KMS-11 (cell line): ENCODE measurements around the gene HOTAIR.

Source experiments
- H2AFZ ChIP-seq: fragments of 200-600 bp; sonication (generic); 2 replicates; pipeline ENCODE4 v1.6.1; 2016; ENCODE audit warnings: antibody characterized with exemption, mixed run types, low read depth
- H3K27ac ChIP-seq: fragments of 200-600 bp; sonication (generic); 2 replicates; pipeline ENCODE4 v1.6.1; 2016; ENCODE audit warnings: mild to moderate bottlenecking, mixed run types
- H3K27me3 ChIP-seq: fragments of 200-600 bp; sonication (generic); 2 replicates; pipeline ENCODE4 v1.6.1; 2017; ENCODE audit warnings: mild to moderate bottlenecking, low read depth, mixed run types, moderate library complexity; ENCODE audit not compliant: insufficient read depth
- H3K36me3 ChIP-seq: fragments of 200-600 bp; sonication (generic); 2 replicates; pipeline ENCODE4 v1.6.1; 2017; ENCODE audit warnings: mild to moderate bottlenecking, mixed run types; ENCODE audit not compliant: insufficient read depth
- H3K4me1 ChIP-seq: fragments of 200-600 bp; sonication (generic); 2 replicates; pipeline ENCODE4 v1.6.1; 2016; ENCODE audit warnings: mild to moderate bottlenecking, low read depth, mixed run types; ENCODE audit not compliant: poor library complexity, severe bottlenecking
- H3K4me2 ChIP-seq: fragments of 200-600 bp; sonication (generic); 2 replicates; pipeline ENCODE4 v1.7.0; 2016; ENCODE audit warnings: mild to moderate bottlenecking, mixed run types
- H3K4me3 ChIP-seq: fragments of 200-600 bp; sonication (generic); IDR thresholded peaks from 2 replicates; pipeline ENCODE4 v1.6.1; 2017; ENCODE audit warnings: low read depth, low read length, mixed read lengths; ENCODE audit not compliant: insufficient read depth
- H3K79me2 ChIP-seq: fragments of 200-600 bp; sonication (generic); 2 replicates; pipeline ENCODE4 v1.6.1; 2016; ENCODE audit warnings: low read depth, mixed run types; ENCODE audit not compliant: insufficient read depth
- H3K9ac ChIP-seq: fragments of 200-600 bp; sonication (generic); 2 replicates; pipeline ENCODE4 v1.6.1; 2016; ENCODE audit warnings: mild to moderate bottlenecking, mixed run types
- H4K20me1 ChIP-seq: fragments of 200-600 bp; sonication (generic); 2 replicates; pipeline ENCODE4 v1.6.1; 2016; ENCODE audit warnings: mild to moderate bottlenecking, mixed run types; ENCODE audit not compliant: insufficient read depth
- CTCF ChIP-seq: fragments of 200-600 bp; sonication (generic); conservative IDR thresholded peaks from 2 replicates; pipeline ENCODE4 v1.6.1; 2017; ENCODE audit warnings: low read depth, mild to moderate bottlenecking, antibody characterized with exemption, low read length, moderate library complexity, mixed read lengths

HOTAIR gene

DNA sequence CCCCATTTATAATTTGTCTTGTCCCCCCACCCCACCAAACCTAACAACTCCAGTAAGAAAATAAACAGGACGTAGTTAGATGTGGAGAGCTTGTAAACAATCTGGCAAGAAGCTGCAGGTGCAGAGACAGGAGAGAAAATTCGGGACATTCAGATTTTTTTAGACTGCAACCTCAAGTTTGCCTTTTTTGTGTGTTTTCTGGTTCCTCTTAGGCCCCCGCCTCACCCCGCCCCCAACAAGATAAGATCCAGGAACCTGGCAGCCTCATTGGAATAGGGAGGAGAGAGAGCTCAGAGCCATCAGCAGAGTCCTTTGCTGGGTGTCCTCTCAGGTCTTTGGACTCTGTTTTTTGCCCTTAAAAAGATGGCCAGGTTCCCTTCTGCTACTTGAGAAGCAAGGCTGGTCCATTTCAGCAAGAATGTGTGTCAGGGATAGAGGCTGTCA lies 13.1 kb upstream of the HOTAIR start:
- no peak overlapping the region for H2AFZ ChIP-seq
- peaks cover 98% of the 10 kb centered on the region for H3K27me3 ChIP-seq
- no peaks in the 10 kb centered on the region for H4K20me1 ChIP-seq
- no peaks in the 10 kb centered on the region for H3K79me2 ChIP-seq
- H3K4me2 ChIP-seq, result no peak overlapping the region
- H3K36me3 ChIP-seq, result no peaks in the 10 kb centered on the region
- H3K9ac ChIP-seq, result no peak overlapping the region
- H3K4me1 ChIP-seq, result peaks cover 32% of the 10 kb centered on the region
- TF ChIP-seq CTCF, result peak; percentile 20; the same call in 1 of the 2 replicates
- no peak overlapping the region for H3K4me3 ChIP-seq
- no peak overlapping the region for H3K27ac ChIP-seq

DNA sequence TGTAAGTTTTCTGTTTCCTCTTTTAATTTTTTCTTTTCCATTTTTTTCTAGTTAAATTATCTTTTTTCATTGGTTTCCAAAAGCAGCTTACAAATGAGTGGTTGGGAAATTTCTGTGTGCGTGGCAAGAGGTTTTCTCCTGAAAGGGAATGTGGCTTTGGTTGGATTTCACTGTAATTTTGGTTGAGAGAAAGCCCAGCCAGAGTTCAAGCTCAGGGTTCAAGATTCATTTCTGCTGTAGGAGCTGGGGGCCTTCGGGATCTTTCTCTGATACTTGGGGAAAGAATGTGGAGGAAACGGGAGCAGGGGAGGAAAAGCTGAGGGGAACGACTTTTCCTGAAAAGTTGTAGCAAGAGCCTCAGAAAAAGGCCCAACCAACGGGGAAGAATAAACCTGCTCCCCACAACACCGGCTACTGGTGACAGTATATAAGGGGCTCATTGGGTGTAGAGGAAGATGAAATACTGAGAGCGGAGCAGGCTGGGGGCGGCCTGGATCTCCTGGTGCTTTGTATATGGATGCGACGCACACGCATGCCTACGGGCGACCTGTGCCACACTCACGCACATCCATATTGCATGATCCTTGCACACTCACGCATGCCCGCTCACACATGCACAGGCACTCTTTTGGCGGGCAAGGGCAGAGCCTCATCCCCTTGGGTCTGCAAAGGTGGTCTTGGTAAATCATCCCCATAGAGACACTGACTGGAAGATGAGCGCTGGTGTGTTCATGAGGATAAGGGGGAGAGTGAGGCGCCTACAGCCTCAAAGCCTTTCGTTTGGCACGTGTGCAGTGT lies 12.1 kb upstream of the HOTAIR start:
- Histone ChIP-seq H3K4me3 (no peak overlapping the region), H3K36me3 (no peaks in the 10 kb centered on the region), H3K27ac (no peak overlapping the region), H4K20me1 (no peaks in the 10 kb centered on the region), H3K27me3 (peaks cover 98% of the 10 kb centered on the region), H3K79me2 (no peaks in the 10 kb centered on the region), H3K4me1 (peaks cover 23% of the 10 kb centered on the region), H3K4me2 (no peak overlapping the region), H2AFZ (no peak overlapping the region), H3K9ac (no peak overlapping the region)
- no peak for TF ChIP-seq CTCF

GRCh38 chr12:53985994-53986685 lies 11.4 kb upstream of the HOTAIR start:
- no peak for TF ChIP-seq CTCF
- no peak overlapping the region for H2AFZ ChIP-seq
- H3K4me3 ChIP-seq, result no peak overlapping the region
- H3K4me2 ChIP-seq, result no peak overlapping the region
- H4K20me1 ChIP-seq, result no peaks in the 10 kb centered on the region
- H3K27ac ChIP-seq, result no peak overlapping the region
- H3K9ac ChIP-seq, result no peak overlapping the region
- no peaks in the 10 kb centered on the region for H3K36me3 ChIP-seq
- H3K79me2 ChIP-seq, result no peaks in the 10 kb centered on the region
- peaks cover 15% of the 10 kb centered on the region for H3K4me1 ChIP-seq
- peaks cover 98% of the 10 kb centered on the region for H3K27me3 ChIP-seq

DNA sequence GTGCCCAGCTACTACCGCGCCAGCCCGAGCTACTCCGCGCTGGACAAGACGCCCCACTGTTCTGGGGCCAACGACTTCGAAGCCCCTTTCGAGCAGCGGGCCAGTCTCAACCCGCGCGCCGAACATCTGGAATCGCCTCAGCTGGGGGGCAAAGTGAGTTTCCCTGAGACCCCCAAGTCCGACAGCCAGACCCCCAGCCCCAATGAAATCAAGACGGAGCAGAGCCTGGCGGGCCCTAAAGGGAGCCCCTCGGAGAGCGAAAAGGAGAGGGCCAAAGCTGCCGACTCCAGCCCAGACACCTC lies 10.9 kb upstream of the HOTAIR start:
- no peaks in the 10 kb centered on the region for H4K20me1 ChIP-seq
- H3K4me1 ChIP-seq, result peaks cover 14% of the 10 kb centered on the region
- no peaks in the 10 kb centered on the region for H3K79me2 ChIP-seq
- peaks cover 98% of the 10 kb centered on the region for H3K27me3 ChIP-seq
- no peak overlapping the region for H3K4me3 ChIP-seq
- no peak overlapping the region for H3K27ac ChIP-seq
- H3K36me3 ChIP-seq, result no peaks in the 10 kb centered on the region
- no peak overlapping the region for H3K4me2 ChIP-seq
- H3K9ac ChIP-seq, result no peak overlapping the region
- no peak overlapping the region for H2AFZ ChIP-seq
- TF ChIP-seq CTCF, result no peak
